HG03139 (cell line): Measurements from ENCODE around the gene MYPN.
"Not testable (repeated sequence)": the region's sequence is repeated elsewhere in the genome, so short reads cannot be mapped to it uniquely, and the experiment has no call there.

Experiments
- ATAC-seq: cut with Tn5 transposase; IDR thresholded peaks from one replicate; pipeline ENCODE4 v1.9.1; 2021; ENCODE audit not compliant: unreplicated experiment

MYPN gene

DNA sequence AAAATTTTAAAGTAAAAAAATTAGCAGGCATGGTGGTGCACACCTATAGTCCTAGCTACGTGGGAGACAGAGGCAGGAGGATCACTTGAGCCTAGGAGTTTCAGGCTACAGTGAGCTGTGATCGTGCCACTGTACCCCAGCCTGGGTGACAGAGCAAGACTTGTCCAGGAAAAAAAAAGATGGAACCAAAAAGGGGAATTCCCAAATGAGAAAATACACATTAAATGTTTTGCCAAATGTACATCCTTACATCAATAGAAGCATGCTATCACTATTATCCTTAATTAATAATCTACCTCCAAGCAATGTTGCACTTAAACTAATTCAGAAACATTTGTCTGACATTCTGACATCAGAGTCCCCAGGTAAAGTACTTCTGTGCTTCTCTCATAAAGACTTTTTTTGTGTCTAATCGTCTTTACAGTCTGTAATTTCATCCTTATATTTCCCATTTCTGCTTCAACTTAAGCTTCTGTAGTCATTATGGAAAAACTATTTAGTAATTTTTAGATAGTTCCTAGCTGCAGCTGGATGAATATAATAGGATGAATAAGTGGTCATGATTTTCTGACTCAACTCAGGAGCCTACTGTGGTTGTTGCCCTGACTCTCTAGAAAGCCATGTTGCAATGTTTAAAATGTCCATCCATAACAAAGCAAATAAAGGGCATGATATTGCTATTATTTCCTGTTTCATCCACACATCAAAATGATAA, 57.7 kb downstream of the MYPN start:
- ATAC-seq, result no peak

DNA sequence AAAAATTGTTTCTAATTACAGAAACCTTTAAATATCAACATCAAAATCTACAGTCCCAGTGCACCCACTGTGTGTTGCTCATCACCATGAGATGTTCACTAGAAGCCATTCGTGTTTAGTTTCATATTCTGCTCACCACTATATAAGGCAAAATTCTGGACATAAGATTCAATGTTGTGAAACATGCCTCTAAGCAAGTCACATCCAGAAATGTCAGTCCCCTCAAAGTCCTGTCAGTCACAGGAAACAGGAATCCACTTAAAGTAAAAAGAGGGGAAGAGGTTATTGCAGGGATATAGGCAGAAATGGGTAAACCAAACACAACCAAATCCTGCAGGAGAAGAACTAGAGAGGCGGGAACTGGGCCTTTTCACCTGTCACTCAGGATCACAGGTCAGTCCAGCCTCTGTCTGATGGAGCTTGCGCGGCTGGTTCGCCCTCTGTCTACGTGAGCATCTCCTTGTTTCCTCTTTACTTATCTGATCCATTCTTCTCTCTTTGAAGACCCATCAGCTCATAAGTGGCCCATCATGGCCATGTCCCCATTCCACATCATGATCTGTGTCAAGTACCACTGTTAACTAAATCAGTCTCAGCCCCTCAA, 58.4 kb downstream of the MYPN start:
- no peak for ATAC-seq

DNA sequence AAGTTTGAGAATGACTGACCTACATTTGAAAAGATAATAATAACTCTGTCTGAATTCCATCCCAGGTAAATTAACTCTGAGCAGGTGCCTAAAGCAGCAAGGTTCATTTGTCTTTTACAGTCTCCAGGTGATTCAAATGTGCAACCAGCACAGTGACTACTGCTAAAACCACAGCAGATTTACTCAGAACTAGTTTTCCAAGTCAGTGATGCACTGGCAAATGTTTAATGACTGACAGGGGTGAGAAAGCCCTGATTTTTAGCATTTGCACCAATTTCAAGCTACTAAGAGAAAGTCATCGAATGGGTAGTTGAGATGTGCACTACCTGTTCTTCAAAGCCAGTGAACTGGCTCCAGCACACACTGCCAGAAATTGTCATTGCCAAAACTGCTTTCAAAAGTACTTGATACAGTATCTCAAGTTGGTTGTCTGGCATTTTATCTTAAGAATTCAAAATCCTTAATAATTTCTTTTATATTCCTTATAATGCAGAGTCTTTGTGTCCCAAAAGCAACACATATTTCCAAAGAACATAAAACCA, 62.3 kb downstream of the MYPN start:
- ATAC-seq, result peak; percentile 45

DNA sequence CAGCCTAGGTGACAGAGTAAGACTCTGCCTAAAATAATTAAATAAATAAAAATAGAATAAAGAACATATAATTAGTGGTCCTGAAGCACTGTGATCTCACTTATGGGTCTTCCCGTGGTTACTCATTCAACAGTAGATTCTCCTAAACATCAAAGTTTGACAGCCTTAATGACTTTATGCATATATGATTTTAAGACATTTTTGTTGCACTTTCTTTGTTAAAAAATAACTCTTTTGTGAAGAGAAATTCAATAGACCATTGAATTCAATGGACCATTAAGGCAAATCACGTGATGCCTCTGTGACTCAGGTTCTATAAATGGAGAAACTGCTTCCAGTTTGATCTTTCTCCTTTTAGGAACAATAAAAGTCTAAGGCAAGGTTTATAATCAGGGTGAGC, 63.0 kb downstream of the MYPN start:
- no peak for ATAC-seq

GRCh38 chr10:68175949-68176348, 66.7 kb downstream of the MYPN start:
- ATAC-seq, result no peak

GRCh38 chr10:68176797-68177196, 67.5 kb downstream of the MYPN start:
- ATAC-seq, result no peak

GRCh38 chr10:68178592-68178991, 69.3 kb downstream of the MYPN start:
- ATAC-seq, result no peak

GRCh38 chr10:68179016-68179415, 69.7 kb downstream of the MYPN start:
- ATAC-seq, result no peak

DNA sequence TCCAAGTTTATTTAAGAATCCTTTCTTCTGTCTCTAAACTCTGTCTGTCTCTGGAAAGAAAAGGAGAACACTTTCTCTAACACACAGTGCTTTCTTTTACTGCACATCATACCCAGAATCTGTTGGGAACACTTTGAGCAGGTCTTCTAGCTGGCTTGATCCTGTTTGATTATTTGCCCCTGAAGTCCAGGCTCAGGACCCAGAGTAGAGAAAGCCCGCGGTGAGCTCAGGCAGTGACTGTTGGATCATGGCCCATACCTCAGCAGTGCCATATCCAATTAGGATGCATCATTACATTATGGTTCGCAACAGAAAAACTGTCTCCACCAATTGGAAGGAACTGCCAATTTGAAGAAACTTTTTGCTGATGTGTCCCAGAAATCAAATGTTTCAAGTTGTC, 71.2 kb downstream of the MYPN start:
- ATAC-seq, result no peak

DNA sequence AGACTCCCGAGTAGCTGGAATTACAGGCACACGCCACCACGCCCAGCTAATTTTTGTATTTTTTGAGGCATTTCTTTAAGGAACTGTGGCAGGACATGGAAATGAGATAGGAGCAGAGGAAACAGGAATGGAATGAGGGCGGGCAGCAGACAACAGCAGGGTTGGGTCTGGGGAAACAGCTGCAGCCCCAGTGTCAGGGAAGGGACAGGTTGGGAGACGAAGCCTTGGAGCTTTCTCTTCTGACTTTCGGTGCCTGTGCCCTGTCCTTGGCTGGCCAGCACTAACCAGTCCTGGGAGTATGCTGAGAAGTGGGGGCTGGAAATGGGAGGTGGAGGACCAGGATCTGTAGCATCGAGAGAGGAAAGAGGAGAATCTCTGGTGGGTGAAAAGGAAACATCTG, 75.3 kb downstream of the MYPN start:
- ATAC-seq, result no peak

GRCh38 chr10:68185085-68185484, 75.8 kb downstream of the MYPN start:
- ATAC-seq, result no peak

DNA sequence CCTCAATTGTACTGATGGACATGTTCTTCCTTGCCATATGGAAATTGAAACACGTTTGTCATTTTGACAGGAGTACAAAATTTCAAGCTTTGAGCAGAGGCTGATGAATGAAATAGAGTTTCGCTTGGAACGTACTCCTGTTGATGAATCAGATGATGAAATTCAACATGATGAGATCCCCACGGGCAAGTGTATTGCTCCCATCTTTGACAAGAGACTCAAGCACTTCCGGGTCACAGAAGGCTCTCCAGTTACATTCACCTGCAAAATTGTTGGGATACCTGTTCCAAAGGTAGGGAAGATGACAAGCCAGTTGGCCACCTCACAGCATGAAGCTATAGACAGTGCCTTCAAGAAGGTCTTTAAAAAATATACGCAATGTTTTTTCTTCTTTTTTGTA, 79.5 kb downstream of the MYPN start:
- ATAC-seq, result no peak

- no peak for ATAC-seq
These were observed 82.8 kb downstream of the MYPN start for GRCh38 chr10:68192113-68192512.

DNA sequence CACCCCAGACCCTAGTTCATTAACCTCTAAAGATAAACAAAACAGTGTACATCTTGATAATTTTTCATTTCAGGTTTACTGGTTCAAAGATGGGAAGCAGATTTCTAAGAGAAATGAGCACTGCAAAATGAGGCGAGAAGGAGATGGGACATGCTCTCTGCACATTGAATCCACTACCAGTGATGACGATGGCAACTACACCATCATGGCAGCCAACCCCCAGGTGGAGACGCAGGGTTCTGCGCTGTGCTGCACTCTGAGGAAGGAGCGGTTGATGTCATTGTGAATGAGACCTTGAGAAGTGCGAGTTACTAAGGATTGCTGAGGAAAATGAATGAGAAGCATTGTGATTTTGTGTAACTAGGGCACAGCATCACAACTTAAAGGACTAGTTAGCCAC, 85.0 kb downstream of the MYPN start:
- no peak for ATAC-seq

- ATAC-seq, result not testable (repeated sequence)
These were observed 86.5 kb downstream of the MYPN start for GRCh38 chr10:68195776-68196175.

- ATAC-seq, result no peak
These were observed 87.4 kb downstream of the MYPN start for GRCh38 chr10:68196701-68197100.

GRCh38 chr10:68202960-68203353, 93.7 kb downstream of the MYPN start:
- ATAC-seq, result no peak

GRCh38 chr10:68208424-68209042, 99.2 kb downstream of the MYPN start:
- ATAC-seq, result no peak

- ATAC-seq, result no peak
These were observed 102.4 kb downstream of the MYPN start for GRCh38 chr10:68211669-68212068.

GRCh38 chr10:68212721-68213352, 103.5 kb downstream of the MYPN start:
- no peak for ATAC-seq

GRCh38 chr10:68218786-68219185, 109.5 kb downstream of the MYPN start:
- no peak for ATAC-seq

DNA sequence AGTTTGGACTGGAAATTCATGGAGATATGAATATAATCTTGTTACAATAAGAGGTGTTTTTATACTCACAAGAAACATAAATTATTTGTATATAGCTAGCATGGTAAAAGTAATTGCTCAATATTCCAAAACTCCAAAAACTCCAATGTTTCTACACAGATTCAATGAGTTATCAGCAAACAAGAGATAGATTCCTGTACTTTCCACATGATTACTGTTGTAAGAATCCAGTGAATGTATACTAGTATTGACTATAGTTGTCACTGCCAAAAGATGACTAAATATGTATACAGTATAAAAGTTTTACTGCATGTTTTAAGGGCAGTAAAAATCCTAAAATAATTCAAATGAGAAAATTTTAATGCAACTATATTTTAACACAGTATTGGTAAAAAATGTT, 111.9 kb downstream of the MYPN start:
- no peak for ATAC-seq
